Measurements from ENCODE around the gene FOSL1. TPM values are rescaled to one million over a fixed set of nuclear protein-coding genes. Genes with fewer than 3 reads are reported as not detected.

FOSL1 gene
- total and polyA plus RNA-seq, 5 experiments from 2014 or later = 0.17 to 0.22 TPM; not detected in 3

DNA sequence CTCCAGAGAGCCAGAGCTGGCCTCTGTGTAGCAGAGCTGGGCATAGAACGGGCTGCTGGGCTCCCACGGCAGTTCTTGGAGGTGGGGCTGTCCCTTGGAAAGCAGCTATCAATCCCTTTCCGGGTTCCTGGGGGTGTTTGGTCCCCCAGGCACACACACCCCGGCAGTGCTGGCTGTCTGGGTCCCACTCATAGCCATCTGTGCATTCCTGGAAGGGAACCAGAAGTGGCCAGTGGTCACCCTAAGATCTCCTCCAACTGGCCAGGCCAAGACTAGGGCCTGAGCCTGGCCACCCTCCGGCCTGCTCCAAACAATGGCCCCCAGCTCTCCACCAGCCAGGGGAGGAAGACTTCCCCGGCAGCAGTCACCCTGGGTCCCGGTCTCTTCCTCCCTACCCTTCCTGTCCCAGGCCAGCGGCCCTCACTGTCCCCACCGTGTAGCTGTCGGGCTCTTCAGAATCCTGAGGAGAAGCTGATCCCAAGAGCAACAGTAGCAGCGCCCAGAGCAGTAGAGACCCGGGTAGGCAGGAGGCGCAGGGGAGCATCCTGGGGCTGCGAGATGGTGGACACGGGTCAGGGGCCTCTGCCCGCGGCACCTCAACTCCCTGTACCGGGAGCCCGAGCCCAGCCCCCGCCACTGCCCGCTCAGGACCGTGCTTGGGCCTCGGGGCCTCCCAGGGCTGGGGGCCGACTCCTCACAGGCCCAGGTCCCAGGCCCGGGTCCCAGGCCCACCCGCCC lies 28.2 kb downstream of the FOSL1 start:
- Mint-ChIP-seq H3K27ac (peak overlapping the region in 4 of 10 donors; percentile 10 to 87 (median 54)), H3K4me3 (peak overlapping the region in 8 of 10 donors; percentile 14 to 62 (median 40)), H3K27me3 (no peaks in the 10 kb centered on the region), H3K4me1 (peaks cover 15 to 50% (median 38%) of the 10 kb centered on the region in 4 donors), H3K9me3 (no peaks in the 10 kb centered on the region), H3K36me3 (peaks cover 0 to 5% (median 0%) of the 10 kb centered on the region in 3 donors)
- ATAC-seq (no peak), DNase-seq (no peak)
- POLR2A ChIA-PET = interaction anchor here (1.0 to 15.0 kb wide), 5 partner anchors 8 to 334 kb away, joined by 5 to 209 read pairs (median 29); partner anchors contain the start of genes CCDC85B, CFL1, CTSW and FIBP

DNA sequence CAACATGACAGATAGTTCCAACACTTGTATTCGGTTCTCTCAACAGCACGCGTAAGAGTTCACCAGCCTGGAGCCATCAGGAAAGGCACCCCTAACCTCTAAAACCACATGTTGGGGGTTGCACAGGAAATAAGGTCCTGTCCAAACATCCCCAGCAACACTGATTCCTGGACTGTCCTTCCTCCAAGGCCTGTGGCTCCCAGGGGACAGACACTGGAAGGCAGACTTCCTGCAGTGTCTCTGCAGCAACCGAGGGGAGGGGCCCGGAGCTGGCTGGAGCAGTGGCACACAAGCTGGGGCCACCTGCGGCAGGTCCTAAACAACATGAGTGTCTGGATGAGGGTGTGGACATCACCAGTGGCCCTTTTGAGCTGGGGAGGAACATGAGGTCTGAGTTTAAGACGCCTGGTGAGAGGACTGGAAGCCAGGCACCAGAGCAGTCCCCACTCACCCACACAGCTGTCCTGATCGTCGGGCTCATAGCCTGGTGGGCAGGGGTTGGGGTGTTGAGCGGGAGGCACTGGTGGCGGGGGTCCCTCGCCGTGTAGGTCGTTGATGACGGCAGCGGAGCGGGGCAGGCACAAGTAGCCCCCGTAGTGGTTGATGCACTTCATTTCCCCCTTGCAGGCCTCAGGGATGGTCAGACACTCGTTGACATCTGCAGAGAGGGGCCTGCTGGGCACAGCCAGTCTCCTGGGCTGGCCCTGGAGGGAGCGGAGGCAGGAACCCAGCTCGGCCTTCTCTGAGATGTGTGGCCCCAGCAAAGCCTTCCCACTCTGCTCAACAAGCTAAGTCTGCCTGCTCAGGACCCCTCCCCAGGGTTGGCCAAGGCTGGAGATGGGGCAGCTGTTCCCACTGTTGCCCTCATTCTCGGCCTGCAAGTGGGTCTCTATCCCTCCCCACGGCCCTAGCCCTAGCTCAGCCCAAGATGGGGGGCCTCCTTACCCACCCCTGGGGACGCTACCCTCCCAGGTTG lies 29.2 kb downstream of the FOSL1 start:
- POLR2A ChIA-PET = interaction anchor here (1.0 to 15.0 kb wide), 5 partner anchors 9 to 333 kb away, joined by 5 to 209 read pairs (median 29); partner anchors contain the start of genes CCDC85B, CFL1, CTSW and FIBP
- peaks cover 15 to 44% (median 36%) of the 10 kb centered on the region in 4 donors for H3K4me1 Mint-ChIP-seq
- H3K27me3 Mint-ChIP-seq = no peaks in the 10 kb centered on the region
- H3K9me3 Mint-ChIP-seq = no peaks in the 10 kb centered on the region
- no peak for ATAC-seq
- H3K36me3 Mint-ChIP-seq = peaks cover 0 to 12% (median 2%) of the 10 kb centered on the region in 3 donors
- no peak for DNase-seq
- H3K27ac Mint-ChIP-seq = peak overlapping the region in 9 of 10 donors; percentile 33 to 86 (median 56)
- peak overlapping the region in 7 of 10 donors; percentile 29 to 65 (median 54) for H3K4me3 Mint-ChIP-seq

DNA sequence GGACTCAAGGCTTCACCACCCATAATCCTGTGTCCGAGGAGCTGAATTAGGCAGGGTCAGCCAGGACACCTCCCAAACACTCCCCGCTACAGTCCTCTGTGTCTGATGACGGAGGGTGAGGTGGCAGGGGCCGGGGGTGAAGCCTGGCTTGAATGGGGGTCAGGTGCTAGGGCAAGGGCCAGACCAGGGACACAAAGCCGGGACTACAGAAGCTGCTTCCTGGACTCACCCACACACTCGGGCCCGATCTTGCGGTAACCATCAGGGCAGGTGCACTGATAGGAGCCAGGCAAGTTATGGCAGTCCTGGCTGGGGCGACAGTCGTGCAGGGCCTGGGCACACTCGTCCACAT lies 29.9 kb downstream of the FOSL1 start:
- POLR2A ChIA-PET = interaction anchor here (4.5 to 15.0 kb wide), 3 partner anchors 10 to 19 kb away, joined by 29 to 209 read pairs (median 187); partner anchors contain the start of genes CCDC85B, CFL1, CTSW and FIBP
- peak overlapping the region in 5 of 10 donors; percentile 22 to 65 (median 29) for H3K4me3 Mint-ChIP-seq
- H3K9me3 Mint-ChIP-seq = no peaks in the 10 kb centered on the region
- H3K27me3 Mint-ChIP-seq = no peaks in the 10 kb centered on the region
- H3K27ac Mint-ChIP-seq = peak overlapping the region in 6 of 10 donors; percentile 17 to 86 (median 65)
- peaks cover 15 to 44% (median 36%) of the 10 kb centered on the region in 4 donors for H3K4me1 Mint-ChIP-seq
- no peak for ATAC-seq
- peaks cover 0 to 18% (median 2%) of the 10 kb centered on the region in 3 donors for H3K36me3 Mint-ChIP-seq
- no peak for DNase-seq

DNA sequence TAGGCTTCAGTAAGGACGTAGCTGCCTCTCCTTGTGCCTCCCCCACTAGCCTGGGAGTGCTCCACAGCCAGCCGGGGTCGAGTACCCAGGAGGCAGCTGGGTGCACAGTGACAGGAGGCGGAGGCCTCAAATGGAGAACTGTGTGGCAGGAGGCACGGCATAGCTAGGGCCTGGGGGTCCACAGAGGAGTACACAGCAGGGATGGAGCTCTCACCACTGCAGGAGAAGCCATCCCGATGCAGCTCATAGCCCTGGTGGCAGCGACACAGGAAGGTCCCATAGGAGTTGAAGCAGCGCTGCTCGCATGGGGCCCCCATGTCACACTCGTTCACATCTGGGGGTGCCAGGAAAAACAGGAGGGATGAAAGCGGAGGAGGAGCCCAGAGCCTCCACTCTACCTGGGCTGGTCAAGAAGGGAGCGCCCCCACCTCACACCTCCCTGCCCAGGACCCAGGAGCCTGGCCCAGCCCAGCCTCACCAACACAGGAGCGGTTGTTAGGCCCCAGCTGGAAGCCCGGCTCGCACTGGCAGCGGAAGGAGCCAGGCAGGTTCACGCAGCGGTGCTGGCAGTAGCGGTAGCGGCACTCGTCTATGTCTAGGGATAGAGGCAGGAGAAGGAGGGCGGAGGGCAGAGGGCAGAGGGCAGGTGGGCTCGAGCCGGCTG lies 30.4 kb downstream of the FOSL1 start:
- POLR2A ChIA-PET = interaction anchor here (0.5 to 15.0 kb wide), 4 partner anchors 9 to 105 kb away, joined by 3 to 209 read pairs (median 108); partner anchors contain the start of genes CCDC85B, CFL1, CTSW and FIBP
- H3K4me3 Mint-ChIP-seq = peak overlapping the region in 1 of 10 donors; percentile 33

DNA sequence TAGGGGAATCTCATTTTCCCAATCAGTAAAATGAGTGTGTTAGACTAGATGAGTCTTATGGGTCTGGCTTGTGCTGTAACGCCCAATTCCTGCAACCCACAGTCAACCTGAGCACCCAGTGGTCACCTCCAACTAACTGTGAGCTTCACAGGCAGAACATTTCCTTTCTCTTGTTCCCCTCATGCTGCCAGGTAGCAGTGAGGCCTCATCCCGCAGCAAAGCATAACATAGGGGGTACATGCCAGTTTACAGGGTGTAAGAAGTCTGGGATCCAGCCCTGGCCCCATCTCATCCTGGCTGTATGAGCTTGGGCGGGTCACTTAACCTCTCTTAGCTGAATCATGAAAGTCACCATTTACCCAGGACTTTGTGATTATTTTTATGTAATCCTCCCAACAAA lies 31.3 kb downstream of the FOSL1 start:
- Mint-ChIP-seq H3K27me3 (no peaks in the 10 kb centered on the region), H3K27ac (peak overlapping the region in 3 of 10 donors; percentile 37 to 76 (median 56)), H3K4me3 (no peak overlapping the region), H3K36me3 (peaks cover 0 to 30% (median 2%) of the 10 kb centered on the region in 3 donors), H3K4me1 (peaks cover 20 to 46% (median 36%) of the 10 kb centered on the region in 4 donors), H3K9me3 (no peaks in the 10 kb centered on the region)
- no peak for DNase-seq
- POLR2A ChIA-PET = interaction anchor here (4.5 to 15.0 kb wide), 3 partner anchors 9 to 21 kb away, joined by 29 to 209 read pairs (median 187); partner anchors contain the start of genes CCDC85B, CFL1, CTSW and FIBP
- ATAC-seq = no peak

More for the DNA sequence above, 30.4 kb downstream of the FOSL1 start:
- H3K27ac Mint-ChIP-seq = peak overlapping the region in 5 of 10 donors; percentile 56 to 86 (median 67)
- no peaks in the 10 kb centered on the region for H3K27me3 Mint-ChIP-seq
- peaks cover 18 to 44% (median 36%) of the 10 kb centered on the region in 4 donors for H3K4me1 Mint-ChIP-seq
- no peaks in the 10 kb centered on the region for H3K9me3 Mint-ChIP-seq
- no peak for ATAC-seq
- peaks cover 0 to 23% (median 2%) of the 10 kb centered on the region in 3 donors for H3K36me3 Mint-ChIP-seq
- no peak for DNase-seq

DNA sequence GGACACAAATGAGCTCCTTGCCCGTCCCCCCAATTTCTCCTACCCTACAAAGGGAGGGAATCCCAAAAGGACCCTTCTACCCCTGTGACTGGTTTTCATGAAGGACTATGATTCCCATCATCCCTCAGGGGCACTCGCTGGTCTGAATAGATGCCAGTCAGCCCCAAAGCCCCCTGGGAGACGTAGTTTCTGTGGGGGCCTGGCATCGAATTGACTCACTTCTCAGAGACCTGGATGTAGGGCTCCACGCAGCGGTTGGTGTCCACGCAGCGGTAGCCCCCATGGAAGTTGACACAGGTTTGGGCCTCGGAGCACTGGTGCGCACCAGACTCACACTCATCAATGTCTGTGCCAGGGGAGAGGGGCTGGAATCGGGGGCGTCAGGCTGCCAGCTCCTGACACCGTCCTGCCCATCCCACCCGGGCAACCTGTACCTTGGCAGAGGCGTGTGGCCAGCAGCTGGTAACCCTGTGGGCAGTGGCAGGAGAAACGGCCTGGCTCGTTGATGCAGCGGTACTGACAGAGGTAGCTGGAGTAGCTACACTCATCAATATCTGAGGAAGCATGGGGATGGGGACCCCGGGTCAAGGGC lies 32.0 kb downstream of the FOSL1 start:
- peak in 2 of 10 donors; percentile 38 to 61 for DNase-seq
- no peaks in the 10 kb centered on the region for H3K27me3 Mint-ChIP-seq
- peak; percentile 57 to 73 for ATAC-seq

DNA sequence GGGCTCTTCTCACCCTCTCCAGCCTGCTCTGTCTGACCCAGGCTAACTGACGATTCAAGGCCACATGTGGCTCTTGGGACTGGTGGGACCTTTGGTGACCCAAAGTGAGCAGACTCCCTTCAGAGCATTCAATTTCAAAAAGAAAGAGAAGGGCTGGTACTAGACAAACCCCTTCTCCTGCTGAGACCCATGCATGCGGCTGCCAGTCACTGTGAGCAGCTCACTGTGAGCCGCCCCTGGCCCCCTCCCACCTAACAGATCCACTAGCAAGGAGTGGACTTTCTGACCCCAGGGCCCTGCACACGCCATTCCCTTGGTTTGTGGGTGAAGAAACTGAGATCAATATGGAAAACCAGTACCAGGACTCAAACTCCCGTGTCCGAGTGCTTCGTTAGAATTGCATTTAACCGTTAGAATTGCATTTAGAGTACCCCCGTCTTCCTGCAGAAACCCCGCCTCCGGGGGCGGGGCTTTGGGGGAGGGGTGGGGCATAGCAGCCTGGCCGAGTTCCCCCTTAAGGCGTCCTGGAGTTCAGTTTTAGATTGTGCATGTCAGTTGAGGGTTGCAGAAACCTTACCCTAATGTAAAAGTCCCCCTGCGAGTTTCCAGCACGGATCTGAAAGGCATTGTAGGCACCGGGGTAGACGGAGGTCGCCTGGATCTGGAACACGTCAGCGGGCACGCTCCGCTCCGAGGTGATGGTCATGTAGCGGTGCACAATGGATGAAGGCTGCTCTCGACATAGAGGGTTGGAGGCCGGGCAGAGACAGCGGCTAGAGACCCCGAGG lies 32.7 kb downstream of the FOSL1 start:
- Mint-ChIP-seq H3K4me1 (peaks cover 18 to 47% (median 34%) of the 10 kb centered on the region in 4 donors), H3K4me3 (no peak overlapping the region)

More for the DNA sequence above, 32.0 kb downstream of the FOSL1 start:
- peak overlapping the region in 3 of 10 donors; percentile 14 to 43 (median 33) for H3K27ac Mint-ChIP-seq
- no peak overlapping the region for H3K4me3 Mint-ChIP-seq
- POLR2A ChIA-PET = interaction anchor here (0.5 to 15.0 kb wide), 4 partner anchors 8 to 129 kb away, joined by 4 to 209 read pairs (median 108); partner anchors contain the start of genes CCDC85B, CFL1, CTSW and FIBP
- peaks cover 18 to 46% (median 33%) of the 10 kb centered on the region in 4 donors for H3K4me1 Mint-ChIP-seq
- peaks cover 0 to 37% (median 2%) of the 10 kb centered on the region in 3 donors for H3K36me3 Mint-ChIP-seq
- no peaks in the 10 kb centered on the region for H3K9me3 Mint-ChIP-seq

DNA sequence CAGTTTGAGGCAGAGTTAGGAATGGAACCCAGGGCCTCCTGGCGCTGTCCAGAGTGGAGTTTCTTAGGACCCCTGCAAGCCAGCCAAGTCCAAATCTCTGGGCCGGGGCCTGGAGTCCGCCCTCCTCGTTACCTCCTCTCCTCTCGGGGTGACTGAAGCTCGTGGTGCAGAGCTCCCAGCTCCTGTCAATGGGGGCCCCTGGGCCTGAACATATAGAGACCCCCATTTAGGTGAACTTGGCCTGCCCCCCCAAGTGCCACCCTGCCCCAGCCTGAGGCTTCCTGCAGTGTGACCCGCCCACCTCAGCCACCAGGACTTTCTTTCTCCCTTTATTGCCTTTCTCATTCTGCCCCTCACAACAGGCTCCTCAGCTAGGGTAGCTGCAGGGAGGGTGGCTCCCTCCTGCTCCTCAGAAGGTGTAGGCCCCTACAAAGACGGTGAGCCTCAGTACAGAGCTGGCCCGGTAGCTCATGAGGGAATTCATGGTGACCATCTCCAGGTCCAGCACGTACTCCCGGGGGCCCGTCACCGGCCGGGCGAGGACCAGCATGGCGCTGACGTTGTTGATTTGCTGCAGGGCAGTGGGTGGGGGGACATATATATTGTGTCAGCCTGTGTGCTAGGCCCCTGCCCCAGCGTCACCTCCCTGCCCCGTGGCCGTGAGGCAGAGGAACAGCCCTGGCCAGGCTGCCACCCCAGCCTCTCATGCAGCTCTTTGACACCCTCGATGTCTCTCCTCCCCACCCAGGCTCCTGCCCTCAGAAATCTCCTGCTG lies 33.5 kb downstream of the FOSL1 start:
- H3K9me3 Mint-ChIP-seq = no peaks in the 10 kb centered on the region
- ATAC-seq (no peak), DNase-seq (no peak)
- POLR2A ChIA-PET = interaction anchor here (1.2 to 12.6 kb wide), 4 partner anchors 6 to 19 kb away, joined by 3 to 405 read pairs (median 95); partner anchors contain the start of genes CCDC85B, CFL1, CTSW and FIBP
- no peaks in the 10 kb centered on the region for H3K27me3 Mint-ChIP-seq
- H3K27ac Mint-ChIP-seq = peak overlapping the region in 3 of 10 donors; percentile 36 to 77 (median 37)
- H3K4me3 Mint-ChIP-seq = no peak overlapping the region
- H3K4me1 Mint-ChIP-seq = peaks cover 18 to 47% (median 33%) of the 10 kb centered on the region in 4 donors
- H3K36me3 Mint-ChIP-seq = peaks cover 0 to 47% (median 2%) of the 10 kb centered on the region in 3 donors

More for the DNA sequence above, 32.7 kb downstream of the FOSL1 start:
- Mint-ChIP-seq H3K9me3 (no peaks in the 10 kb centered on the region), H3K27me3 (no peaks in the 10 kb centered on the region), H3K27ac (peak overlapping the region in 5 of 10 donors; percentile 14 to 77 (median 43)), H3K36me3 (peaks cover 0 to 44% (median 2%) of the 10 kb centered on the region in 3 donors)
- POLR2A ChIA-PET = interaction anchor here (0.5 to 15.0 kb wide), 5 partner anchors 7 to 129 kb away, joined by 4 to 405 read pairs (median 187); partner anchors contain the start of genes CCDC85B, CFL1, CTSW and FIBP
- peak; percentile 40 to 44 for ATAC-seq
- peak in 4 of 10 donors; percentile 18 to 65 (median 32) for DNase-seq

DNA sequence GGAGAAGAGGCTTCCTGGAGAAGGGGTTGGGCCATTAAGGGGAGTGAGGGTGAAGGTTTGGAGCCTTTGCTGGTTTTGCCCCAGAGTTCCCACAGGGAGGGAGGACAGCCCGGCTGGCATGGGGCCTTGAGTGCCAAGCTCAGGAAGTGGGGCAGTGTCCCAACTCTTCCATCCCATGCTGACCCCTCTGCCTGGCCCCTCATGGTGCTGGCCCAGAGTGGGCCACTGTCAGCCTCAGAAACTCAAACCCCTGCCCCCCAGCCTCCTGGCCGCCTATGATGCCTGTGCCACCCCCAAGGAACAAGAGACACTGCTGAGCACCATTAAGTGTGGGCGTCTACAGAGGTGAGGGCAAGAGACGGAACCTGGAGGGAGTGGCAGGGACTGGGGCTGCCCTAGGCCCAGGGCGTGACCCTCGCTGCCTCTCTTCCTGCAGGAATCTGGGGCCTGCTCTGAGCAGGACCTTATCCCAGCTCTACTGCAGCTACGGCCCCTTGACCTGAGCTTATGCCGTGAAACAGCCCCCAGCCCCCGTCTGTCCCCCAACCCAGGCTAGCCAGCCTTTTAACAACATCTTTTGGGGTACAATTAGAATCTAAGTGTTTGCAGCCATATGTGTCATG lies 34.5 kb downstream of the FOSL1 start:
- no peaks in the 10 kb centered on the region for H3K27me3 Mint-ChIP-seq
- H3K27ac Mint-ChIP-seq = peak overlapping the region in 2 of 10 donors; percentile 51 to 81
- no peaks in the 10 kb centered on the region for H3K9me3 Mint-ChIP-seq
- H3K4me1 Mint-ChIP-seq = peaks cover 17 to 46% (median 30%) of the 10 kb centered on the region in 4 donors
- H3K36me3 Mint-ChIP-seq = peaks cover 0 to 47% (median 2%) of the 10 kb centered on the region in 3 donors
- DNase-seq (peak in 1 of 10 donors; percentile 14), ATAC-seq (no peak)
- no peak overlapping the region for H3K4me3 Mint-ChIP-seq
- POLR2A ChIA-PET = interaction anchor here (1.2 to 12.6 kb wide), 4 partner anchors 8 to 368 kb away, joined by 3 to 405 read pairs (median 4); partner anchors contain the start of genes CCDC85B, CTSW and FIBP

Data from naive thymus-derived CD8-positive, alpha-beta T cell (primary cell).